NCI-H2107 treated with DMSO at 0.1 percent for 48 hours (cell line): ENCODE measurements around the gene MAGI1.
"Not testable (repeated sequence)": the region's sequence is repeated elsewhere in the genome, so short reads cannot be mapped to it uniquely, and the experiment has no call there.

Source experiments
- DNase-seq: peaks from one replicate; lab custom pipeline; 2025; ENCODE audit not compliant: unreplicated experiment; lab: John Stamatoyannopoulos, UW

The MAGI1 gene

DNA sequence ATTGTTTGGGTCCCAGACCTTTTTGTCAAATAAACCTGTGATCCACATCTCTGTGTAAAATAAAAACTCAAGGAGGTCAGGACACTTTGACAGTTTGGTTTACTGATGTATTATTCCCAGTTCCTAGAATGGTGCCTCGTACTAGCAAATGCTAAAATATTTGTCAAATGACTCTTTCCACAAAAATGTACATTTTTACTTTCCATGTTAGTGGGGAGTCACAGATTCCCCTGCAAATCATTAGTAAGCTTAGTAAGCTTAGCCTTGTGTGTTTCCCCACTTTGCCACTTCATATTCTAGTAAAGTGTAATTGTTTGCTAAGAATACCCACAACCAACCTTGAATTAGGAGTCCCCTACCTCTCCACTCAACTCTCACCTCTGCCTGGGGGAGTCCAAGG lies 2.4 kb upstream of the MAGI1 start:
- no peak for DNase-seq

- DNase-seq: no peak
Measured at GRCh38 chr3:66039590-66039887, 821 bp upstream of the MAGI1 start.

- DNase-seq: no peak
Measured at GRCh38 chr3:66038384-66038725, 363 bp downstream of the MAGI1 start.

GRCh38 chr3:66037986-66038369 lies 740 bp downstream of the MAGI1 start:
- no peak for DNase-seq

DNA sequence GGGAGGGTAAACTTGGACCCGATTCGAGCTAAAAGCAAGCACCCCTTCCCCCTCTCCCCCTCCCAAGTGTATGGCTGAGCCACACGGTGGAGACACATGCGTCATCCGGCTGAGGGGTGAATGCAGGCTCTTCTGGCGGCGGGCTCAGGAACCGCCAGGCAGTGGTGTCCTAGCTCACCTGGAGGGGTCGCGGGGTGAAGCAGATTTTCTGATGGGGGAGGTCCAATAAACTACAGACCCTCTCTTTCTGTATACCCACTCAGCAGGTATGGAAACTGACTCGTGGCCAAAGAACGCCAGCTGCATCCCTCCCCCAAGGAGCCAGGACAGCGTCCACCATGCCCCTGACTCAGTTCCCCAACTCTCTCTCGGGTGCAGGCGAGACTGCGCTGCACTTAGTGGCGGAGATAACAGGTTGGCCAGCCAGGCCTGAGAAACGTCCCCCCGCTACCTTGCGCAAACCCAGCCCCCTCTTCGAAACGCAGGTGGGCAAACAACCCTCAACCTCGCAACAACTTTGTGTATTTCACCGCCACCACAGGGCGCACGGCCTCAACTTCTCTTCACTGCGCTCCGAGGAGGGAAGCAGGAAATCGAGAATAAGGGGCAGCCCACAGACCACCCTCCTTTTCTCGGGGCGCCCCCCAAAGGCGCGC lies 1.3 kb downstream of the MAGI1 start:
- no peak for DNase-seq

DNA sequence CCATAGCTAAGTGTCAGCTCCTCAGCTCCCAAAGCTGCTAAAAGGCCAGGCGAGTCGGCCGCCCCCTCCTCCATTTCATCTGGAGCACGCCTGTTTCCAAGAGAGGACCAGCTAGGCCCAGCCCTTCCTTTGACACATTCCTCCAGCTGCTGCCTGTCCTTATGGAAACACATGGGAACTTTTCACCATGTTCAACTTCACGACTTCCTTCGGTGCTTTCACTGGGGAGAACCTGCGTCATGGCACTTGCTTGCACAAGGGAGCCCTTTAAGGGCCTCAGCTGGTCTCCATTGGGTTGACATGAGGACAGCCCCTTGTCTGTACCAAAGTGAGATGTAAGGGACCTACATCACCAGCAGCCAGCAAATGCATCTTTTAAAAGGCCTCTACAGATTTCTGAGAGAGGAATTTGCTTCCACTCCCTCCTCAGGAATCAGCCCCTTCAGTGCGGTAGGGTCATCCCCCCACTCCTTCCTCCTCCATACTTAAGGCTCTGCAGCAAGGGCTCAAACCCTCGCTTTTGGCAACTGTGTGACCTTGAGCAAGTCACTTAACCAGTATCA lies 2.1 kb downstream of the MAGI1 start:
- DNase-seq: no peak

DNA sequence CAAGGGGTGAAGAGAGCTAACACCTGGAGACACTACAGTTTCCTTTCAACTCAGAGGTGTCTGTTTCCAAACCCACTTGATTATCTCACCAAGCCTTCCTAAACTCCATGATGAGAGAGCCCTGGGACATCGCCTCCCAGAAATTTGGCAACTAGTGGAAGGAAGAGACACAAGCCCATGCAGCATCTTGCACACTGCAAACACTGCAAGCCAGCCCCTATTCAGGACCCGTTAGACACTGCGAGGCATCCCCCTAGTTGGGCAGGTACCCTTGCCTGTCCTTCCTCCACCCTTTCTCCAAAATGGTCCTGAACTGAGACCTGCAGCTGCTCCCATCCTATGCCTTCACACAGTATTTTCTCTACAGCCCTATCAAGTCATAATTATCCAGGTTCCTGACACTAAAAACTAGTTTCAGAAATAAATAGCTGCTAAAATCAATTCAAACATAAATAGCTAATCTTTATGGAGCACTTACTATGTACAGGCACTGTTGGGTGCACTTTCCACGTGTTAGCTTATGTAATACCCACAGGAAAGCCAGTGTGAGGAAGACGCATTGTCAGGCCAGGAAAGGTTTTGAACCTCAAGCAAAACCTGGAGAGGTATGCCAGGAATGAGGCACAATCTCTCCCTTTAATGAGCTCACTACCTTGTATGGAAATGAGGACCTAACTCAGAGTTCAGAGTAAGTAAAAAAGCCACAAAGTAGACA lies 2.8 kb downstream of the MAGI1 start:
- DNase-seq: no peak

GRCh38 chr3:66033241-66034138 lies 5.2 kb downstream of the MAGI1 start:
- DNase-seq: no peak

- DNase-seq: no peak
Measured at GRCh38 chr3:66031102-66031698, 7.5 kb downstream of the MAGI1 start.

DNA sequence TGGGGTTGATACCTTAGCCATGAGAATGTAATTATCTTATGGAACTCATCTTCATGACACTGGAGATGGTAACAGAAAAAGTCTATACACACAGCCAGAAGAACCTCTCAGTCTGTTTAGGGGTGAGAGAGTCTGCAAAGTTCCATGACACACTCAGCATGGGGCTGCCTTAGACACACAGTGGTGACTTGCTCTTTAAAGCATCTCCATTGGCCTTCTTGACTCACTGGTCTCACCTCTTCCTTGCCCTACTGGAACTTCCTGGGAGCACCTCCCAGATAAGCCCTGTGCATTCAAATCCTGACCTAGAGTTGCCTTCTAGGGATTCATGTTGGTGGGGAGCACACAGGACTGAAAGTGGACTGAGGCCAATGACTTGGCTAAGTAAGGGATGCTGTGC lies 9.3 kb downstream of the MAGI1 start:
- DNase-seq: no peak

DNA sequence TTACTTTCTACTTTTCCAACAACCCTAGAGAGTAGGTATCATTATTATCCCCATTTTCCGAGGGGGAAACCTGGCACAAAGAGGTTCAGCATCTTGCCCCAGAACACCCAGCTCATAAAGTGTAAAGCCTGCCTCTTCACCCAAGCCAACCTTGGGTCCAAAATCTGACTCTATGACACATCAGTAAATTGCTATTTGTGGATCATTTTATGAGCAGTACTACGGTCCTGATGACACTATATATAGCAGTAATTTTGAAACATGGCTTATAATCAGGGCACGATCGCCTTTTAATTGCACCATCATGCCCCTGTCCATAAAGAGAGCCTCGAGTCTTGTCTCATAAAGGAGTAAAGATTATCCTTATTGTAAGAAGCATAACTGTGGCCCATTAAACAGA lies 9.7 kb downstream of the MAGI1 start:
- no peak for DNase-seq

DNA sequence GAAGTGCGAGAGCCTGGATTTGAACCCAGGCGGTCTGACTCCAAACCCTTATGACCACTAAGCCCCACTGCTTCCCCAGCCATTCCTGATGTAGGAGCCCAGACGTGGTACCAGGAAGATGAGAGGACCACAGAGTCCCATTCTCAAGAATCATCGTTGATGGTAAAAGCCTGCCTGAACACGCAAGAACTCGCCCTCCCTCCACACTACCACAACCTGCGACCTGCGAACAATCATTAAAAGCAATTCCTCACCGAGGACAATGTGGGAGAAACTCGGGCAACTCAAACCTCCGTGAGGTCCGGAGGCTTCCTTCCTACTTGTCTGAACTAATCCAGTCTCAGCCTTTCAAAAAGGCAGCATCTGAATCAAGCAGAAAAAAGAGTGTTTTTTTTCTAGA lies 10.3 kb downstream of the MAGI1 start:
- DNase-seq: no peak

DNA sequence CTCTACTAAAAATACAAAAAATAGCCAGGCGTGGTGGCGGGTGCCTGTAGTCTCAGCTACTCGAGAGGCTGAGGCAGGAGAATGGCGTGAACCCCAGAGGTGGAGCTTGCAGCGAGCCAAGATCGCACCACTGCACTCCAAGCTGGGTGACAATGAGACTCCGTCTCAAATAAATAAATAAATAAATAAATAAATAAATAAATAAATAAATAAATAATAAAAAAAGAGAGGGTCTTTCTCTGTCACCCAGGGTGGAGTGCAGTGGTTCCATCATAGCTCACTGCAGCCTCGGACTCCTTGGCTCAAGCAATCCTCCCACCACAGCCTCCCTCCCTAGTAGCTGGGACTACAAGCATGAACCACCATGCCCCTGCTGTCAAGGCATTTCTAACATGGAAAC lies 11.6 kb downstream of the MAGI1 start:
- not testable (repeated sequence) for DNase-seq

DNA sequence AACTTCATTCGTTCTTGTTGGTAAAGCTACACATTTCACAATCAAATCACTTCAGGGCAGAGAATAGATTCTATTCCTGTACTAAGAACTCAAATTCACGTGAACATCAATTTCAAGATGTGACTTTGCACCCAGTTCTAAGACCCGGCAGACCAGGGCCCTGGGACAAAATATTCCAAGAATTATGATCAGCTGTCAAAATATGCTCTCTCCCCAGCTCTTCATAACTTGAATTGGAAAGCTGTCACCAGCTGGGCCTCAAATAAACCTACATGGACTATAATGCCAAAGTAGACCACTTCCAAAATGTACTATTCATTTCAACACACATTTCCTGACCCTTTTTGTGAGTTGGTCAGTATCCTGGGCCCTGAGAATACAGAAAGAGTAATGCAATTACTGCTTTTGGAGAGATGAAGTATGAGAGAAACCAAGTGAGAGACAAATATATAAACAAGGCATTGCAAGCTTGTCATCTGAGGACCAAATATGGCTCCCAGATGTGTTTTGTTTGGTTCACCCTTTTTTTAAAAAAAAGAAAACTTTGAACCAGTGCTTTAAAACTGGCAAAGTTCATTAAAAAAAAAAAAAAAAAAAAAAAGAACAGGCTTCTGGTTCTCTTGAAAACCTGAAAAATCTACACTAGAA lies 14.9 kb downstream of the MAGI1 start:
- DNase-seq: no peak

DNA sequence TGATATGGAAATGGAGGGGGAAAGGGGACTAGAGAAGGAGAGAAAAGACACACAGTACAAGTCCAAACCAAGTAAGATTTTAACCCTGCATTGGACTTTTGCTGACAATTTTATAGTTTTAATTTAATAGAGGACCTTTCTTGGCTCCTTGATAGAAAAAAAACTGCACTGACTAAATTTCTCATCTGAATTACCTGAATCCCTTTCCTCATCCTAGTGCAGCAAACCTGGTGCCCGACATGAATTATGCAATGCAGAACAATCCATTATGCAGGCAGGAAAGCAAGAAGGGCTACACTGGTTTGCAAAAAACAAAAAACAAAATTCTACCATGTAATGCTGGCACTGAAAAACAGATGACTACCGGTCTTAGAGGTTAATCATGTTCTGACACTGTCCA lies 15.5 kb downstream of the MAGI1 start:
- DNase-seq: no peak

DNA sequence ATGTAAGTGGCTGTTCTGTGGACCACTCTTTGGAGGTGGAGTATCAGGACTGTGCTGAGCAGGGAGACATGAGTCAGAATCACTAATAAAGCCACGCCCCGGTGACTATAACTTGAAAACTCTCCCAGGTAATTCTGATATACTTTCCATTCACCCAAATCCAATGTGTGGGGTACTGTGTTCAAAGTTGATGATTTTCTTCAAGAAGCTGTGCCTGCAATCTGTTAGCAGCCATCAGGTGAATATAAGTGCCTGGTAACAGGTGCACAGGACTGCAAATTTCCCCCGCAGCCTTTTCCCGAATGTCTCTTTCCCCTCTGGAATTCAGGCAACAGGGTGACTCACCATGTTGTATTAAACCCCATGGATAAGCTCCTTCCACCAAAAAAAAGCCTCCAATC lies 17.0 kb downstream of the MAGI1 start:
- no peak for DNase-seq

DNA sequence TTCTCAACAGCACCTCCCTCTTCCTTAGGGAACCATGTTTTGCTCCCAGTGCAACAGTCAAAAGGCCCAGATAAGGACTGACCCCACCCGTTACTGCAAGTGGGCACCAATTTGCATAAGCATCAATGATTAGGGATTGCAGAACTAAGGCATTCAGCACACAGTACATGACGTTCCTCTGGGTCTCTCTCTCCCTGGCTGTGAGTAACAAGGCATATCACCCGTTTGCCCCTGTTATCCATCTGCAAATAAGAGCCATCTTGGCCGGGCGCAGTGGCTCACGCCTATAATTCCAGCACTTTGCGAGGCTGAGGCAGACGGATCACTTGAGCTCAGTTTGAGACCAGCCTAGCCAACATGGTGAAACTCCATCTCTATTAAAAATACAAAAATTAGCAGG lies 18.8 kb downstream of the MAGI1 start:
- DNase-seq: no peak

DNA sequence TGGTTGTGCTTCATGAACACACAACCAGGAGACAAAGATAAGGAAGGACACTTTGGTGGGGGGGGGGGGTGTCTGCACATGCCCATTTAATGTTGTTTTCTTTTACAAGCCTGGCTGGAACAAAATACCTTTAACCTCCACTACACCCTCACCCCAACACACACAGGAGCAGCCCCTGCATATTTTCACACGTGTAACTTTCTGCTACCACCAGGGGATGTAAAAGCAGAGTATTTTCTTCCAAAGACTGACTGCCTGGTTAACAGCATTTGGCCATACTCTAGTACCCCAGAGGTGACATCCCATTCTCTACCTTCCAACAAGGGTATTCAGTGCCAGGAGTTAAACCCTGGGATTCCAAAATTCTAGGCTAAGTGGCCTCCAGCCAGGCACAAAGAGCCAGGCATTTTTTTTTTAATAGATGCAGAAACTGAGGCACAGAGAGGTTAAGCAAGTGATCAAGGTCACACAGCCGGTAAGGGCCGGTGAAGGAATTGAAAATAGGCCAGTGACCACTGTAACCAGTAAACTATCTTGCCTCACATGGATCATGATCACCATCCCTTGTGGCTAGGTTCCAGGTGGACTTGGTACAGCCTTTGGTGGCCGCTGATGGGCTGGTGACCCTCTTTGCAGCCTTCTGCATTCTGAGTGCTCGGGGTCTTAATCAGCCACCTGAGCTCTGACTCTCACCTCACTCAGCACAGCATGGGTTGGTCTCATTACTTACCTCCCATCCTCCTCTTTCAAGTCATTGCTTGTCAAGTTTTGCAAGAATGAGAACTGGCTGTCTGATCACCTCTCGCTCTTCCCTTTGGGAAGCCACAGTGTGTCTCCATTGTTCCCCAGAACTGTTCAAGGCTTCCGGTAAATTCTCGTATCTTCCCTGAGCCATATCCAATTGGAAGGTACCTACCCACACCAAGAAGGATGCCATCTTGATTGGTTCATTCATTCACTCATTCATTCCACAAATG lies 20.4 kb downstream of the MAGI1 start:
- DNase-seq: no peak

GRCh38 chr3:66017591-66017990 lies 21.1 kb downstream of the MAGI1 start:
- DNase-seq: no peak

- no peak for DNase-seq
Measured at GRCh38 chr3:66017084-66017483, 21.6 kb downstream of the MAGI1 start.
